ENCODE results near the gene WDR3.

WDR3 gene

DNA sequence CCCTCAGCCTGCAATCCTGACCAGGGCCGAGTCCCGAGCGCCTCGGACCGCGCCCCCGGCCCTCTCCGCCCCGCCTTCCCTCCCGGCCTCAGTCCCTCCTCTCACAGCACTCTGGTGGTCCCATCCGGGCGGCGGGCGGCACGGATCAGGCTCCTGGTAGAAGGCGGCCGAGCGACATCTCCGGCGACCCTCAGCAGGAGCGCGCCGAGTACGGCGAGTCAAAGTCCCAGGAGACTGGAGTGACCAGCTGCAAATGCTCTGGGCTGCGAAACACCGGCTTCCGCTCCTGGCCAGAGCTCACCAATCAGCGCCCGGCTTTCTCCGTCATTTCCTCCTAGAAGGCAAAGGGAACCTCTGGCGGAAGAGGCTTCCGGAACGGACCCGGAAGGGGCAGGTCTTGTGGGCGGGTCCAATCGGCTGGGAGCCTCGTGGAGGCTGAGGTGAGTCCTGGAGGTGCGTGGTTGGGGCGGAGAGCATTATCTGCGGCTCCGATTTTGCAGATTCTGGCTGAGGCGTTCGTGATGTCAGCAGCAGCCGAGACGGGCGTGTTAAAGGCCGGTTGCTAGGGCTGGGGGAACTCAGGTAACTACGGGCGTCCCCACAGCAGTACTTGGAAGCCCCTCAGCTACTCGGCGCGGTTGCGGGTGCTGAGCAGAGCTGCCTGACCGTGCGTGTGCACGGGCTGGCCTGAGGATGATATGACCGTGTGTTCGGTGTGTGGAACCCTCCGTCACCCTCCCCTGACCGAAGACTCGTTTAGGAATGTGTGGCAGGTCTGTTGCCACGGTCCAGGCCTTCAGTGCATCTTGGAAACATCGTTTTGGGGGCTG, at the start of gene WDR3, which contains the start of gene GDAP2:
Gene WDR3 (plus strand): TSS at position 397 of the 830 bp plus-strand sequence. CDS start 3,581 bp downstream, outside the sequence.
Gene GDAP2 (minus strand): TSS at position 279 of the 830 bp plus-strand sequence. CDS start 9,264 bp downstream, outside the sequence.
- Histone ChIP-seq H3K9ac (ENCODE audit: low read depth in 1 of 2, low read length in 2 of 2) (peak within 1 kb of the TSS; percentile 90), H3K4me1 (ENCODE audit: control insufficient read depth in 1 of 2, insufficient read depth in 2 of 2, low read length in 2 of 2) (peaks cover 21 to 24% of the 10 kb centered on the region in 2 donors), H3K4me3 (ENCODE audit: low read depth in 1 of 2, low read length in 2 of 2) (peak within 1 kb of the TSS; percentile 99), H3K9me3 (ENCODE audit: control insufficient read depth in 1 of 2, low read length in 2 of 2) (no peaks in the 10 kb centered on the region), H3K27ac (ENCODE audit: low read depth, low read length) (peak within 1 kb of the TSS; percentile 90), H3K27me3 (ENCODE audit: control insufficient read depth in 1 of 2, insufficient read depth in 2 of 2, low read length in 2 of 2) (no peaks in the 10 kb centered on the region), H3K36me3 (ENCODE audit: control insufficient read depth in 1 of 2, insufficient read depth in 2 of 2, low read length in 2 of 2) (peaks cover 3 to 7% of the 10 kb centered on the region in 2 donors)

DNA sequence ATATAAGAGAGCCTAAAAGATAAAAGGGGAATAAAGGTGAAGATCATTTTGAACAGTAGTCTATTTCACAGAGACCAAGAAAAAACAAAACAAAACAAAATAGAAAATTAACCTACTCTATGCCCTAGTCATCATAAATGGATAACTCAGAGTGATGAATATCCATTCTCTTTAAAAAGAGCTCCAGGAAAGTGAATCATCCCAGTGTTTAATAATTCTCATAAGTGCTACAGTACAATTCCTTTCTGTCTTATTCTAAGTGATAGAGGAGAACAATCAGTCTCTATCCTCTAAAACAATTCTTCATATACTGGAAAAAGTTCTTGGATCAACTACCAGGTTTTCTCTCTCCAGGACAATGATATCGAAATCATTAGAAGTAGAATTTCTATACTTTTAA, 45.9 kb upstream of the WDR3 start:
- Histone ChIP-seq H3K4me3 (ENCODE audit: low read depth in 1 of 2, low read length in 2 of 2) (no peak overlapping the region), H3K27me3 (ENCODE audit: control insufficient read depth in 1 of 2, insufficient read depth in 2 of 2, low read length in 2 of 2) (no peaks in the 10 kb centered on the region), H3K36me3 (ENCODE audit: control insufficient read depth in 1 of 2, insufficient read depth in 2 of 2, low read length in 2 of 2) (peaks cover 7 to 50% of the 10 kb centered on the region in 2 donors), H3K9me3 (ENCODE audit: control insufficient read depth in 1 of 2, low read length in 2 of 2) (no peaks in the 10 kb centered on the region), H3K9ac (ENCODE audit: low read depth in 1 of 2, low read length in 2 of 2) (no peak overlapping the region), H3K27ac (ENCODE audit: low read depth, low read length) (no peak overlapping the region), H3K4me1 (ENCODE audit: control insufficient read depth in 1 of 2, insufficient read depth in 2 of 2, low read length in 2 of 2) (no peaks in the 10 kb centered on the region)

DNA sequence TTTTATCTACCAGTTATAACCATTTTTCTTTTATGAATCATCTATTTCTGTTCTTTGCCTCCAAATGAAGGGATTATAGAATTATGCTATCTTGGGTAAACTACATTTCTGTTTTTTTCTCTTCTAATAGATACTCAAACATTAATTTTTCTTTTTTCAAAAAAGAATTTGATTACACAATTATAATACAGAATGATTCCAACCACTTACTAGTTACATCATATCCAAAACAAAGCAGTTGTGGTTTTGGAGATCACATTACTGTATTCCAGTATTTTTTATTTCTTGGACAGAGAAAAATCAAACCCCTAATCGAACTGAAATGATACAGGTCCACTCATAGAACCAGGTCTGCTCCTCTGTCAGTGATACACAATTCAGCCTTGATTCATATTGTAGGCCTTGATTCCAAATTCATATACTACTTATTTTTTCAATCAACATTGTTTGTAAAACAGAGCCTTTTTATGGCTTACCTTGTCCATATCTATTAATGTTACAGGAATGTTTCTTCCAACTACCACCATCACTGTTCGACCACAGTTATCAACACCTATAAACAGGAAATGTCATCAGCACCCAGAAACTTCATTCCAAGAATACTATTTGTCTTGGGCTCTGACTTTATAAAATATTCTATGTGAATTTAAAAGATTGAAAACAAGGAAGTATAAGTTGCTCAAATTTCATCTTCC, 43.3 kb upstream of the WDR3 start:
- no peaks in the 10 kb centered on the region for H3K27me3 ChIP-seq (ENCODE audit: control insufficient read depth in 1 of 2, insufficient read depth in 2 of 2, low read length in 2 of 2)
- H3K9ac ChIP-seq (ENCODE audit: low read depth in 1 of 2, low read length in 2 of 2) = no peak overlapping the region
- H3K27ac ChIP-seq (ENCODE audit: low read depth, low read length) = no peak overlapping the region
- H3K9me3 ChIP-seq (ENCODE audit: control insufficient read depth in 1 of 2, low read length in 2 of 2) = no peaks in the 10 kb centered on the region
- no peak overlapping the region for H3K4me3 ChIP-seq (ENCODE audit: low read depth in 1 of 2, low read length in 2 of 2)
- H3K36me3 ChIP-seq (ENCODE audit: control insufficient read depth in 1 of 2, insufficient read depth in 2 of 2, low read length in 2 of 2) = peaks cover 3 to 27% of the 10 kb centered on the region in 2 donors
- no peaks in the 10 kb centered on the region for H3K4me1 ChIP-seq (ENCODE audit: control insufficient read depth in 1 of 2, insufficient read depth in 2 of 2, low read length in 2 of 2)

GRCh38 chr1:117890452-117890851, 39.1 kb upstream of the WDR3 start:
- Histone ChIP-seq H3K27me3 (ENCODE audit: control insufficient read depth in 1 of 2, insufficient read depth in 2 of 2, low read length in 2 of 2) (no peaks in the 10 kb centered on the region), H3K4me3 (ENCODE audit: low read depth in 1 of 2, low read length in 2 of 2) (no peak overlapping the region), H3K36me3 (ENCODE audit: control insufficient read depth in 1 of 2, insufficient read depth in 2 of 2, low read length in 2 of 2) (peaks cover 3 to 7% of the 10 kb centered on the region in 2 donors), H3K9me3 (ENCODE audit: control insufficient read depth in 1 of 2, low read length in 2 of 2) (no peaks in the 10 kb centered on the region), H3K27ac (ENCODE audit: low read depth, low read length) (no peak overlapping the region), H3K9ac (ENCODE audit: low read depth in 1 of 2, low read length in 2 of 2) (no peak overlapping the region), H3K4me1 (ENCODE audit: control insufficient read depth in 1 of 2, insufficient read depth in 2 of 2, low read length in 2 of 2) (no peaks in the 10 kb centered on the region)

GRCh38 chr1:117892512-117892911, 37.0 kb upstream of the WDR3 start:
- Histone ChIP-seq H3K9me3 (ENCODE audit: control insufficient read depth in 1 of 2, low read length in 2 of 2) (no peaks in the 10 kb centered on the region), H3K36me3 (ENCODE audit: control insufficient read depth in 1 of 2, insufficient read depth in 2 of 2, low read length in 2 of 2) (peaks cover 14 to 21% of the 10 kb centered on the region in 2 donors), H3K27ac (ENCODE audit: low read depth, low read length) (no peak overlapping the region), H3K27me3 (ENCODE audit: control insufficient read depth in 1 of 2, insufficient read depth in 2 of 2, low read length in 2 of 2) (no peaks in the 10 kb centered on the region), H3K4me3 (ENCODE audit: low read depth in 1 of 2, low read length in 2 of 2) (no peak overlapping the region), H3K9ac (ENCODE audit: low read depth in 1 of 2, low read length in 2 of 2) (no peak overlapping the region), H3K4me1 (ENCODE audit: control insufficient read depth in 1 of 2, insufficient read depth in 2 of 2, low read length in 2 of 2) (no peaks in the 10 kb centered on the region)

GRCh38 chr1:117894078-117894477, 35.5 kb upstream of the WDR3 start:
- no peaks in the 10 kb centered on the region for H3K27me3 ChIP-seq (ENCODE audit: control insufficient read depth in 1 of 2, insufficient read depth in 2 of 2, low read length in 2 of 2)
- peaks cover 20 to 30% of the 10 kb centered on the region in 2 donors for H3K36me3 ChIP-seq (ENCODE audit: control insufficient read depth in 1 of 2, insufficient read depth in 2 of 2, low read length in 2 of 2)
- no peak overlapping the region for H3K4me3 ChIP-seq (ENCODE audit: low read depth in 1 of 2, low read length in 2 of 2)
- H3K9me3 ChIP-seq (ENCODE audit: control insufficient read depth in 1 of 2, low read length in 2 of 2) = no peaks in the 10 kb centered on the region
- no peak overlapping the region for H3K9ac ChIP-seq (ENCODE audit: low read depth in 1 of 2, low read length in 2 of 2)
- no peak overlapping the region for H3K27ac ChIP-seq (ENCODE audit: low read depth, low read length)
- H3K4me1 ChIP-seq (ENCODE audit: control insufficient read depth in 1 of 2, insufficient read depth in 2 of 2, low read length in 2 of 2) = no peaks in the 10 kb centered on the region

GRCh38 chr1:117895482-117896114, 33.9 kb upstream of the WDR3 start:
- Histone ChIP-seq H3K9me3 (ENCODE audit: control insufficient read depth in 1 of 2, low read length in 2 of 2) (no peaks in the 10 kb centered on the region), H3K27ac (ENCODE audit: low read depth, low read length) (no peak overlapping the region), H3K9ac (ENCODE audit: low read depth in 1 of 2, low read length in 2 of 2) (no peak overlapping the region), H3K4me1 (ENCODE audit: control insufficient read depth in 1 of 2, insufficient read depth in 2 of 2, low read length in 2 of 2) (no peaks in the 10 kb centered on the region), H3K27me3 (ENCODE audit: control insufficient read depth in 1 of 2, insufficient read depth in 2 of 2, low read length in 2 of 2) (no peaks in the 10 kb centered on the region), H3K36me3 (ENCODE audit: control insufficient read depth in 1 of 2, insufficient read depth in 2 of 2, low read length in 2 of 2) (peaks cover 24 to 37% of the 10 kb centered on the region in 2 donors), H3K4me3 (ENCODE audit: low read depth in 1 of 2, low read length in 2 of 2) (no peak overlapping the region)

DNA sequence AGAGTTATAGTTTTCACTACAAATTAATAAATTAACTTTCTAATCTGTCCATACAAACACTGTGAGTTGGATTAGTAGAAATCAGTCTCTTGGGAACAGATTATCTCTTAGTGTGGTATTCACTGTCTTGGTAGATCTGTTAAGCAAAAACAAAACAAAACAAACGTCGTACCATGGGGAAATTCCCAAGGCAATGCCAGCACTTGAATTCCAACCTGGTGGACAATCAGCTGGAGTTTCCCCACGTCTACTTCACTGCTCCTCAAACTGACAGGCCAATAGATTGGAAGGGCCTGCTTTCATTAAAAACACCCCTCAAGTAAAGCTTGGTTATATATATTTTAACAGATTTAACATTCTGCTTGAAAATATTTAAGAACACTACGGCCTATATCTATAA, 32.0 kb upstream of the WDR3 start:
- H3K9ac ChIP-seq (ENCODE audit: low read depth in 1 of 2, low read length in 2 of 2) = no peak overlapping the region
- H3K4me3 ChIP-seq (ENCODE audit: low read depth in 1 of 2, low read length in 2 of 2) = no peak overlapping the region
- H3K9me3 ChIP-seq (ENCODE audit: control insufficient read depth in 1 of 2, low read length in 2 of 2) = no peaks in the 10 kb centered on the region
- H3K27me3 ChIP-seq (ENCODE audit: control insufficient read depth in 1 of 2, insufficient read depth in 2 of 2, low read length in 2 of 2) = no peaks in the 10 kb centered on the region
- H3K36me3 ChIP-seq (ENCODE audit: control insufficient read depth in 1 of 2, insufficient read depth in 2 of 2, low read length in 2 of 2) = peaks cover 30 to 45% of the 10 kb centered on the region in 2 donors
- no peak overlapping the region for H3K27ac ChIP-seq (ENCODE audit: low read depth, low read length)
- no peaks in the 10 kb centered on the region for H3K4me1 ChIP-seq (ENCODE audit: control insufficient read depth in 1 of 2, insufficient read depth in 2 of 2, low read length in 2 of 2)

DNA sequence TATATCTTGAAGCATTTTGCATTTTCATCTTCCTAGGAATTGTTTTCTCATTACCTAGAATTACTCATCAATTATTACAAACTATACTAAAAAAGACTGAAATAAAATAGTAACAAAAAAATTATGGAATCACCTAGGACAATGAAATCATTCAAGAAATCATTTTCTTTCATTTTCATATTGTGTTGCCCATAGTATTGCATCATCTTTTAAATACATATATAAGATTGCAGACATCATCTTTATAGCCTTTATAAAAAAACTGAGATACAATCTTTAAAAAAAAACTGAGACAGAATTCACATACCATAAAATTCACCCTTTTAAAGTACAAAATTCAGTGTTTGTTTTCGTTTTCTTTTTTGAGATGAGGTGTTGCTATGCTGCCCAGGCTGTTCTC, 29.7 kb upstream of the WDR3 start:
- H3K36me3 ChIP-seq (ENCODE audit: control insufficient read depth in 1 of 2, insufficient read depth in 2 of 2, low read length in 2 of 2) = peaks cover 38 to 60% of the 10 kb centered on the region in 2 donors
- H3K4me1 ChIP-seq (ENCODE audit: control insufficient read depth in 1 of 2, insufficient read depth in 2 of 2, low read length in 2 of 2) = no peaks in the 10 kb centered on the region

DNA sequence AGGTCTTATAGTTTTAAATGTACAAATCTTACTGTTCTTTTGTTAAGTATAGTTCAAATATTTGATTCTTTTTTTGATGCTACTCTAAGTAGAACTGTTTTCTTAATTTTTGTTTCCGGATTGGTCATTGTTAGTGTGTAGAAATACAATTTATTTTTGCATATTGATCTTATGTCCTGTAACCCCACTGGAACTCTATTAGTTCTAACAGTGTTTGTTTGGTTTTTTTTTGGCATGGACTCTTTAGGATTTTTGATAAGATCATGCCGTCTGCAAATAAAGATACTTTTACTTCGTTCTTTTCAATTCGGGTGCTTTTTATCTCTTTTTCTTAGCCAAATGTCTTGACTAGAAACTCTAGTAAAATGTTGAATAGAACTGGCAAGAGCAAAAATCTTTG, 26.6 kb upstream of the WDR3 start:
- Histone ChIP-seq H3K27me3 (ENCODE audit: control insufficient read depth in 1 of 2, insufficient read depth in 2 of 2, low read length in 2 of 2) (no peaks in the 10 kb centered on the region), H3K9me3 (ENCODE audit: control insufficient read depth in 1 of 2, low read length in 2 of 2) (no peaks in the 10 kb centered on the region), H3K4me1 (ENCODE audit: control insufficient read depth in 1 of 2, insufficient read depth in 2 of 2, low read length in 2 of 2) (no peaks in the 10 kb centered on the region), H3K27ac (ENCODE audit: low read depth, low read length) (no peak overlapping the region), H3K4me3 (ENCODE audit: low read depth in 1 of 2, low read length in 2 of 2) (no peak overlapping the region), H3K36me3 (ENCODE audit: control insufficient read depth in 1 of 2, insufficient read depth in 2 of 2, low read length in 2 of 2) (peaks cover 41 to 67% of the 10 kb centered on the region in 2 donors), H3K9ac (ENCODE audit: low read depth in 1 of 2, low read length in 2 of 2) (no peak overlapping the region)

More for the DNA sequence above, 29.7 kb upstream of the WDR3 start:
- no peak overlapping the region for H3K27ac ChIP-seq (ENCODE audit: low read depth, low read length)
- H3K27me3 ChIP-seq (ENCODE audit: control insufficient read depth in 1 of 2, insufficient read depth in 2 of 2, low read length in 2 of 2) = no peaks in the 10 kb centered on the region
- no peak overlapping the region for H3K9ac ChIP-seq (ENCODE audit: low read depth in 1 of 2, low read length in 2 of 2)
- H3K9me3 ChIP-seq (ENCODE audit: control insufficient read depth in 1 of 2, low read length in 2 of 2) = no peaks in the 10 kb centered on the region
- no peak overlapping the region for H3K4me3 ChIP-seq (ENCODE audit: low read depth in 1 of 2, low read length in 2 of 2)
